Measurements from ENCODE around the gene FAM20A.

Gene FAM20A

DNA sequence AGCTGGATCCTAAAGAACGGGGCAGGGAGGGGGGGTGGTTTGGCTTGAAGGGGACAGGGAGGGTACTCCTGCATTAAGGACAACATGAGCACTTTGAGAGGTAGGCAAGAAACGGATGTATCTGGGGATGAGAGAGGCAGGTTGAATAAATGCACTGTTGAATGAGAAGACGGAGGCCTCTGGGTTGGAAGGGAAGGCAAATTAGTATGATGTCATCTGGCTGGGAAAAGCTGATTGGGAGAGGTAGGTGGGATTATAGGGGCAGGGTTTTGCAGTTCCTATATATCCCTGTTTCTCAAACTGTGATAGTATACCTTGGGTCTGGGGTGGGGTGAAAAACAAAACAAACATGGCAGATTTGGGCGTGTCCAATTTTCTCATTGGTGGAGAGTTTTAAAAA lies 44.6 kb downstream of the FAM20A start:
- H3K4me3 ChIP-seq (ENCODE audit: low read depth, low read length) = no peak overlapping the region
- TF ChIP-seq, protein P1, sequence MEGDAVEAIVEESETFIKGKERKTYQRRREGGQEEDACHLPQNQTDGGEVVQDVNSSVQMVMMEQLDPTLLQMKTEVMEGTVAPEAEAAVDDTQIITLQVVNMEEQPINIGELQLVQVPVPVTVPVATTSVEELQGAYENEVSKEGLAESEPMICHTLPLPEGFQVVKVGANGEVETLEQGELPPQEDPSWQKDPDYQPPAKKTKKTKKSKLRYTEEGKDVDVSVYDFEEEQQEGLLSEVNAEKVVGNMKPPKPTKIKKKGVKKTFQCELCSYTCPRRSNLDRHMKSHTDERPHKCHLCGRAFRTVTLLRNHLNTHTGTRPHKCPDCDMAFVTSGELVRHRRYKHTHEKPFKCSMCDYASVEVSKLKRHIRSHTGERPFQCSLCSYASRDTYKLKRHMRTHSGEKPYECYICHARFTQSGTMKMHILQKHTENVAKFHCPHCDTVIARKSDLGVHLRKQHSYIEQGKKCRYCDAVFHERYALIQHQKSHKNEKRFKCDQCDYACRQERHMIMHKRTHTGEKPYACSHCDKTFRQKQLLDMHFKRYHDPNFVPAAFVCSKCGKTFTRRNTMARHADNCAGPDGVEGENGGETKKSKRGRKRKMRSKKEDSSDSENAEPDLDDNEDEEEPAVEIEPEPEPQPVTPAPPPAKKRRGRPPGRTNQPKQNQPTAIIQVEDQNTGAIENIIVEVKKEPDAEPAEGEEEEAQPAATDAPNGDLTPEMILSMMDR (IDR thresholded peaks at IDR 0.05; ENCODE audit: low read depth, low read length, missing control alignments) = no peak
- no peak for DNase-seq (ENCODE audit: low read depth)
- in situ Hi-C loops (cut with HindIII; ENCODE audit: low sequenced_read_pairs) = no loop called here

DNA sequence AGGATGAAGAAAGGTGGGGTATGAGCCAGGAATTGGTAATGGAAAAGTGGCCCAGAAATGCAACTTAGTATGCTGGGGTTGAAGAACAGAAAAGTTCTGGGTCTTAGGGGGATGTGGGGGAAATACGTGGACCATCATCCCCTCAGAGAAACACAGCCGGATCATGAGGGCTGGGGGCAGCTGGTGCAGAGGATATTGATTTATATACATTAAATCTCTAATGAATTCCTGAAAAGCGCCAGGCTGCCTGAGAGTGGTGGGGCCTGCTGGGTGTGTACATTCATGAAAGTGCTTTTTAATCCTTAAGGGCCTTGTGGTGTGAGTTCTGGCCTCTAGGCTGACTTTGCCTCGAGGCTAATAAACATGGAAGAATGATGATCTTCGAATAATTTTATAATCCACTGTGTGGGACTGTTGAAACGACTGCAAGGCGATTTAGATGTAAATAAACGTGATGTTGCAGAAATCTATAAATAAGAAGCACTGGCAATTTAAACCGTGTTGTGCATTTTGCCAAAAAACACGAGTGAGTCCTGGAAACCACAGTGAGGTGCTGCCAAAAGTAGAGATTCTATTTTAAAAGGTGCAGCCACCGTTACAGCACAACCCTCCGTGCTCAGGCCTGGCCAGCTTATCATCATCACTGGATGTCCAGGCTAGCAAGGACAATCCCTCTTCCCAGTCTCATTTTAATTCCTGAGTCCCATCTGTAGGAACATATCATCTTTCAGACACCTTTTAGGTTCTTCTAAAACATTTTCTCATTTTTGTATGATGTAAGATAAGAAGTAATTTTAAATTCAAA lies 56.9 kb downstream of the FAM20A start:
- H3K4me3 ChIP-seq (ENCODE audit: low read depth, low read length) = no peak overlapping the region
- in situ Hi-C loops (cut with HindIII; ENCODE audit: low sequenced_read_pairs) = no loop called here
- TF ChIP-seq, protein P1 (IDR thresholded peaks at IDR 0.05; ENCODE audit: low read depth, low read length, missing control alignments) = no peak
- no peak for DNase-seq (ENCODE audit: low read depth)

DNA sequence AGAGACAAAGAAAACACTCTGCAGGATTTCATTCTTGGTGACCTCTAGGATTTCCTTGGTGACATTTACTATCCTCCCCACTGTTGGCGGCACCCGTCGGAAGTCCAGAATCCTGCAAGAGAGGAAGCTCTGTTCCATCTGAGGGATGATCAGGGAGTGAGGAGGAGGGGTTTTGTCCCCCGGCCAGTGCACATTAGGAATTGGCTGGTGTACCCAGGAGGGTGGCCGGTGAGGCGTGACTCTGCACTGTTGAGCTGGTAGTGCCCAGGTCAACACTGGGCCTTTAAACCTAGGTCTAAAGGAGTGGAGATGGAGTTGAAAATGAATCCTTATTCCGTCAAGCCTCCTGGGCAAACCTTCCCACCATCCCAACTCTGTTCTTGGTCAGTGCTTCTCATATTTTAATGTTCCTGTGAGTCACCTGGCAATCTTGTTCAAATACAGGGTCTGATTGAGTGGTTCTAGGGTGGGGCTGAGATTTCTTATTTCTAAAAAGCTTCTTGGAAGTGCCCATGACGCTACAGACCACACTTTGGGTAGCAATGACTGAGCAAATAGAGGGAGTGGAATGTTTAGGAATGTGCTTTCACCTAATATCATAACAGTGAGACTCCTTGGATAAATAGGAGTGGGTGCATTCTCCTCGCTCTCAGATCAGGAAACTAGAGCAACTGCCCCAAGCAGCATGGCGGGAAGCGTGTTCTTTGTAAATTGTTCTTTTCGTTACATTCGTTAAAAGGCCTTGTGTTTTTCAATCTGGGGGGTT lies 58.3 kb downstream of the FAM20A start:
- H3K4me3 ChIP-seq (ENCODE audit: low read depth, low read length) = no peak overlapping the region
- TF ChIP-seq, protein P1 (IDR thresholded peaks at IDR 0.05; ENCODE audit: low read depth, low read length, missing control alignments) = no peak
- DNase-seq (ENCODE audit: low read depth) = no peak
- in situ Hi-C loops (cut with HindIII; ENCODE audit: low sequenced_read_pairs) = no loop called here

DNA sequence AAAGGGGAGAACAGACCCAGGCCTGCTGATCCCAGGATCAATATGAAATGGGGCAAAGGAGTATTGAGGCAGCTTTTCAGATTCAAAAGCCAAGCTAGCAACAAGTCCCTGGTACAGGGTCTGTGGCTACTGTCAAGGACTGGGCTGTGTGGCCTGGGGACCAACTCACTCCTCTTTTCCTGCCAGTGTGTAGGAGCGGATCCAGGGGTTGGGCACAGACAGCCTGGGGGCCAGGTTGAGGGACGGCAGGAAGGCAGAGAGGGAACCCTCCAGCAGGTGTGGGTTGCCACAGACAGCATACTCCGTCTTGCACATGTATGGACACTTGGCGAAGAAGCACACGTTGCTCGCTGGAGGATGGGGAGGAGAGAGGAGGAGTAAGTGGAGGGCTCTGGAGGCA lies 59.4 kb downstream of the FAM20A start:
- H3K4me3 ChIP-seq (ENCODE audit: low read depth, low read length) = no peak overlapping the region
- TF ChIP-seq, protein P1 (IDR thresholded peaks at IDR 0.05; ENCODE audit: low read depth, low read length, missing control alignments) = no peak
- DNase-seq (ENCODE audit: low read depth) = no peak
- in situ Hi-C loops (cut with HindIII; ENCODE audit: low sequenced_read_pairs) = no loop called here

DNA sequence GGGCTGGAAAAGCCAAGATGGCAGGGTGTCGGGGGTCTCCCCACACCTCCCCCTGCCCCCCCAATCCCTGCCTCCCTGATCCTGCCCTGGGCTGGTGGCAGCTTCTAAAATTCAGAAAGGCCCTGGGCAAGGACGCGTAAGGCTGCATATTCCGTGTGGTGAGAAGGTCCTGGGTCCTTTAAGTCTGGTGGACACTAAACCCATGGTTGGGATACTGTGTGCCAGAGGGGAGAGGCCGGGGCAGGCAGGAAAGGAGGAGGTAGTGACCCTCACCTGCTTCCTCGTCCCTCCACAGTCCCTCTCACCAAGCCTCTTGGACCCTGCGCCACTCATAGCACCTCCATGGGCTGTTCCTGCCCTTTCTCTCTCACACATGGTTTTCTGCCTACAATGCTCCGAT lies 60.2 kb downstream of the FAM20A start:
- TF ChIP-seq, protein P1 (IDR thresholded peaks at IDR 0.05; ENCODE audit: low read depth, low read length, missing control alignments) = no peak
- DNase-seq (ENCODE audit: low read depth) = no peak
- in situ Hi-C loops (cut with HindIII; ENCODE audit: low sequenced_read_pairs) = no loop called here
- H3K4me3 ChIP-seq (ENCODE audit: low read depth, low read length) = no peak overlapping the region

DNA sequence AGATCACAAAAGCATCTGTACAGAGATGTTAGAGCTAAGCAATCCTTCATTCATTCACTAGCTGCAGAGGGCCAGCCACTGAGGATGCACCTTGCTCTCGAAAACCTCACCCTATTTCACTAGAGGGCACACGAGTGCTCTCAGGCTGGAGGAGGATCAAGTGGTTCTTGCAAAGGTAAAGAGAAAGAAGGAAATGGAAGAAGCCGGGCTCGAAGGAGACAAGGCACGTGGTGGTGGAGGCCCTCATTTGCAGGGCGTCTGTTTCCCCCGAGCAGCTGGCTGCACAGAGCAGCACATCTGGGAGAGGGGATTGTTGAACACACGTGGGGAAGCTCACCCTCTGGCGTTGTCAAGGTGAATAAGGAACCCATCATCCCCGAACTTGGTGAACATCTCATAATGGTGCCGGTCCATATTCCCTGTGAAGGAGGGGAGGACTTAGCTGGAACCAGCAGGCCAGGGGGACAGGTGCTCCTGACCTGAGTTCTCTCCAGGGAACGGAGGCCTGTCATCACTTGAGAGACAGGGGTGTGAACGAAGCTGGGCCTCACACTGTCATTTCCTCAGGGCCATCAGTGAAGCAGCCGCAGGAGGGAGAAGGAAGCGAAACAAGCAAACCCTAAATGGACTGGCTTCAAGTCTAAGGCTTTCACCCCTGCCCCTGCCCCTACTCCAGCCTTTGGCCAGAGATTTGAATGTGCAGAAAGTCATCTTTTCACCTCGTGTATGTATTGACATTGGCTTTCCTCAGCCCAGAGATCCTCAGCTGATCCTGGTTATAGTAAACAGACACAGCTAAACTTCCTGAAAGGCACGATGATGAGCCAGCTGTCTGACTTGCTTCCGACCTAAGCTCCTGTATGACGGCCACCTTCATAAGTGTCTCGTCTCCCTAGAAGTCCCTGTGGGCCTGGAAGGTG lies 61.4 kb downstream of the FAM20A start:
- TF ChIP-seq, protein P1 (IDR thresholded peaks at IDR 0.05; ENCODE audit: low read depth, low read length, missing control alignments) = peak; percentile 7
- in situ Hi-C loops (cut with HindIII; ENCODE audit: low sequenced_read_pairs) = no loop called here
- DNase-seq (ENCODE audit: low read depth) = no peak
- H3K4me3 ChIP-seq (ENCODE audit: low read depth, low read length) = no peak overlapping the region

Data from astrocyte of the cerebellum (primary cell).